K562 (cell line): ENCODE measurements around the gene ACHE. TPM values are rescaled to one million over a fixed set of nuclear protein-coding genes. Genes with fewer than 3 reads are reported as not detected.

ENCODE experiments used
- CCAR2 ChIP-seq: fragments of 200-400 bp; formaldehyde crosslinking; IDR thresholded peaks from 2 replicates; pipeline ENCODE4 v1.6.1; 2017; ENCODE audit warnings: mild to moderate bottlenecking, low read depth, low read length
- CHD1 ChIP-seq: fragments of 200-600 bp; sonication (generic); IDR thresholded peaks from one replicate; pipeline ENCODE4 v1.6.1; 2012; ENCODE audit warnings: mild to moderate bottlenecking, moderate library complexity, low read length, inconsistent platforms
- ELK1 ChIP-seq: sonication (generic); formaldehyde crosslinking; IDR thresholded peaks from 2 replicates; pipeline ENCODE4 v1.8.1; 2022; ENCODE audit warnings: missing genetic modification reagents
- FOSL1 ChIP-seq: fragments of 200-800 bp; sonication (Bioruptor generic); conservative IDR thresholded peaks from 2 replicates; pipeline ENCODE4 v1.6.1; 2016; ENCODE audit warnings: missing genetic modification characterization, missing compliant biosample characterization
- GTF2E2 ChIP-seq: fragments of 200-800 bp; sonication (Bioruptor generic); IDR thresholded peaks from 2 replicates; pipeline ENCODE4 v1.6.1; 2016; ENCODE audit warnings: missing genetic modification characterization, missing compliant biosample characterization
- HNRNPH1 ChIP-seq: fragments of 200-400 bp; formaldehyde crosslinking; optimal IDR thresholded peaks from 2 replicates; pipeline ENCODE3; 2017; ENCODE audit warnings: low read depth, mild to moderate bottlenecking, low read length, moderate library complexity
- JUND ChIP-seq, 2 experiments: IDR thresholded peaks; 2 replicates in 1 of 2; 3 replicates in 1 of 2; pipeline ENCODE4 v1.6.1; 2011; ENCODE audit warnings: borderline replicate concordance in 2 of 2, low read depth in 2 of 2, low read length in 2 of 2, improper control_type of control experiment in 1 of 2, missing biosample characterization in 1 of 2, missing genetic modification characterization in 1 of 2, missing genetic modification reagents in 1 of 2
- MED1 ChIP-seq: sonication (generic); formaldehyde crosslinking; IDR thresholded peaks from 2 replicates; pipeline ENCODE4 v1.8.1; 2023; ENCODE audit warnings: missing genetic modification reagents, borderline replicate concordance
- MYC ChIP-seq, 2 experiments: fragments of 250-450 bp in 1 of 2; sonication (Bioruptor Pico) in 1 of 2; IDR thresholded peaks; 2 replicates each; pipeline versions ENCODE4 v1.5.1 to v1.6.1; 2012 to 2021; ENCODE audit warnings: low read depth in 2 of 2, borderline replicate concordance in 1 of 2, improper control_type of control experiment in 1 of 2, low read length in 1 of 2, mild to moderate bottlenecking in 1 of 2, moderate library complexity in 1 of 2
- PHF20 ChIP-seq: fragments of 450-650 bp; IDR thresholded peaks from 2 replicates; pipeline ENCODE4 v1.6.1; 2018; ENCODE audit not compliant: partially characterized antibody
- RFX1 ChIP-seq: fragments of 450-650 bp; IDR thresholded peaks from 2 replicates; pipeline ENCODE4 v1.6.1; 2016; ENCODE audit warnings: mild to moderate bottlenecking, moderate library complexity
- SMARCA4 ChIP-seq: fragments of 450-650 bp; IDR thresholded peaks from 2 replicates; pipeline ENCODE4 v1.6.1; 2016
- SP1 ChIP-seq: sonication (generic); formaldehyde crosslinking; IDR thresholded peaks from 2 replicates; pipeline ENCODE4 v1.8.1; 2022; ENCODE audit warnings: mild to moderate bottlenecking, missing genetic modification reagents
- TEAD1 ChIP-seq, 2 experiments: fragments of 450-650 bp in 1 of 2; sonication (generic) in 1 of 2; formaldehyde crosslinking; IDR thresholded peaks; 2 replicates each; pipeline versions ENCODE4 v1.4.0 to v1.8.0; 2020 to 2022; ENCODE audit warnings: mild to moderate bottlenecking in 2 of 2, missing genetic modification reagents in 1 of 2
- THRA ChIP-seq: fragments of 450-650 bp; IDR thresholded peaks from 2 replicates; pipeline ENCODE4 v1.6.1; 2017; ENCODE audit warnings: mild to moderate bottlenecking, moderate library complexity
- ZBTB34 ChIP-seq: fragments of 250-450 bp; sonication (Bioruptor Pico); IDR thresholded peaks from 2 replicates; pipeline ENCODE4 v1.8.0; 2021; ENCODE audit warnings: mild to moderate bottlenecking, moderate library complexity
- ZC3H11A ChIP-seq: IDR thresholded peaks from 2 replicates; pipeline ENCODE4 v1.6.1; 2012; ENCODE audit warnings: low read depth, low read length, improper control_type of control experiment
- ZC3H8 ChIP-seq: fragments of 450-650 bp; IDR thresholded peaks from 2 replicates; pipeline ENCODE4 v1.6.1; 2017
- ZKSCAN8 ChIP-seq: fragments of 200-800 bp; sonication (Bioruptor generic); IDR thresholded peaks from 2 replicates; pipeline ENCODE4 v1.6.1; 2016; ENCODE audit warnings: missing genetic modification characterization, missing compliant biosample characterization
- ZMIZ1 ChIP-seq, 2 experiments: fragments of 150-350 bp in 1 of 2; IDR thresholded peaks; 2 replicates each; pipeline ENCODE4 v1.6.1; 2012 to 2016; ENCODE audit warnings: low read depth in 2 of 2, low read length in 2 of 2, mild to moderate bottlenecking in 1 of 2, moderate library complexity in 1 of 2
- polyA plus RNA-seq, 8 experiments: library from polyadenylated mRNA; depleted of rRNA in 4 of 8; stranded (reverse) in 5 of 8; unstranded in 3 of 8; fragments of >200 nt; fragmentation: Nextera tagmentation in 2 of 8; fragmentation: Illumina TruSeq in 1 of 8; extraction: Ambion mirVana in 2 of 8; extraction: Trizol in 1 of 8; gene quantifications; 2 replicates each; pipeline versions ENCODE4 v1.2.1 to v1.2.3, GENCODE V29; 2011 to 2014; ENCODE audit warnings: inconsistent platforms in 1 of 8, missing spikeins in 1 of 8
- total RNA-seq, 7 experiments: library from RNA; depleted of rRNA in 6 of 7; stranded (reverse); fragments of >200 nt in 6 of 7; fragmentation: Illumina TruSeq in 2 of 7; extraction: Trizol in 2 of 7; gene quantifications; 2 replicates each; pipeline versions ENCODE4 v1.2.1 to v1.2.3, GENCODE V29; 2011 to 2021; ENCODE audit warnings: low replicate concordance in 1 of 7

The ACHE gene
- total and polyA plus RNA-seq, 9 of the 15 experiments (the other 6 are each of a cell fraction or from before 2014, with no cell fraction given): 0.04 to 8.8 (median 1.9) TPM

GRCh38 chr7:100867040-100867775 is 28.5 kb downstream of the ACHE start, which contains the start of gene TRIP6 (continued):
- peak; percentile 99 for TF ChIP-seq MYC (IDR thresholded peaks at IDR 0.05; ENCODE audit: low read depth, low read length)
- TF ChIP-seq MYC (CRISPR knock-in tag; IDR thresholded peaks at IDR 0.05; ENCODE audit: borderline replicate concordance, low read depth): peak; percentile 93; the same call in 1 of the 2 replicates
- no peak for TF ChIP-seq ZC3H8
- peak; percentile 94 for TF ChIP-seq FOSL1 (tag)
- no peak for TF ChIP-seq CCAR2
- peak; percentile 100 for TF ChIP-seq JUND (IDR thresholded peaks at IDR 0.05; ENCODE audit: borderline replicate concordance, low read depth, low read length)
- TF ChIP-seq JUND (tag; IDR thresholded peaks at IDR 0.05; ENCODE audit: borderline replicate concordance, low read depth, low read length): peak; percentile 99
- no peak for TF ChIP-seq ELK1 (CRISPR knock-in tag)
- peak; percentile 99 to 100 for TF ChIP-seq TEAD1 (CRISPR knock-in tag; IDR thresholded peaks at IDR 0.05)
- TF ChIP-seq ZBTB34 (CRISPR knock-in tag): no peak
- TF ChIP-seq RFX1: no peak
- no peak for TF ChIP-seq ZKSCAN8 (CRISPR knock-in tag)
- TF ChIP-seq THRA: no peak
- TF ChIP-seq GTF2E2 (tag): peak; percentile 73
- no peak for TF ChIP-seq PHF20
- TF ChIP-seq CHD1: peak; percentile 87
- peak; percentile 79 for TF ChIP-seq SMARCA4
- TF ChIP-seq ZMIZ1 (IDR thresholded peaks at IDR 0.05; ENCODE audit: low read depth in 2 of 2, low read length in 2 of 2): no peak
- TF ChIP-seq MED1: no peak
- TF ChIP-seq SP1 (CRISPR knock-in tag): peak; percentile 75
- no peak for TF ChIP-seq HNRNPH1
- no peak for TF ChIP-seq ZC3H11A
